GM18505 (cell line): Measurements from ENCODE around the gene PDLIM1.

Experiments
- ATAC-seq: cut with Tn5 transposase; IDR thresholded peaks from one replicate; pipeline ENCODE4 v1.9.1; 2021; ENCODE audit not compliant: unreplicated experiment
- POLR2A ChIP-seq: IDR thresholded peaks from 4 replicates; pipeline ENCODE4 v1.6.1; 2011; ENCODE audit warnings: borderline replicate concordance; ENCODE audit not compliant: insufficient read depth, insufficient read length; ENCODE audit errors: extremely low read depth

Gene PDLIM1

GRCh38 chr10:95290461-95291364, at the start of gene PDLIM1:
Gene PDLIM1 (minus strand): TSS chr10:95291003. CDS start chr10:95290915, 88 bp downstream.
- TF ChIP-seq POLR2A, result peak; percentile 86
- ATAC-seq, result peak; percentile 48

- no peak for TF ChIP-seq POLR2A
- ATAC-seq, result no peak
These were observed 49.1 kb upstream of the PDLIM1 start for GRCh38 chr10:95339863-95340262.

GRCh38 chr10:95337423-95338160, 46.8 kb upstream of the PDLIM1 start:
- TF ChIP-seq POLR2A, result no peak
- no peak for ATAC-seq

- no peak for ATAC-seq
- TF ChIP-seq POLR2A, result no peak
These were observed 45.9 kb upstream of the PDLIM1 start for GRCh38 chr10:95336702-95337101.

- TF ChIP-seq POLR2A, result no peak
- ATAC-seq, result no peak
These were observed 45.3 kb upstream of the PDLIM1 start for GRCh38 chr10:95335933-95336699.

GRCh38 chr10:95334805-95335144, 44.0 kb upstream of the PDLIM1 start:
- no peak for ATAC-seq
- TF ChIP-seq POLR2A, result no peak

- no peak for ATAC-seq
- TF ChIP-seq POLR2A, result no peak
These were observed 43.4 kb upstream of the PDLIM1 start for GRCh38 chr10:95333997-95334804.

- TF ChIP-seq POLR2A, result no peak
- no peak for ATAC-seq
These were observed 42.0 kb upstream of the PDLIM1 start for GRCh38 chr10:95332666-95333249.

GRCh38 chr10:95331596-95332130, 40.9 kb upstream of the PDLIM1 start:
- no peak for ATAC-seq
- TF ChIP-seq POLR2A, result no peak

- no peak for TF ChIP-seq POLR2A
- ATAC-seq, result no peak
These were observed 40.2 kb upstream of the PDLIM1 start for GRCh38 chr10:95330966-95331453.

GRCh38 chr10:95329296-95329695, 38.5 kb upstream of the PDLIM1 start:
- no peak for ATAC-seq
- TF ChIP-seq POLR2A, result no peak

- ATAC-seq, result no peak
- TF ChIP-seq POLR2A, result no peak
These were observed 37.2 kb upstream of the PDLIM1 start for GRCh38 chr10:95328013-95328412.

- no peak for TF ChIP-seq POLR2A
- no peak for ATAC-seq
These were observed 36.6 kb upstream of the PDLIM1 start for GRCh38 chr10:95327367-95327766.

GRCh38 chr10:95326396-95326795, 35.6 kb upstream of the PDLIM1 start:
- ATAC-seq, result no peak
- no peak for TF ChIP-seq POLR2A
